Liver (tissue), 9 donors: ENCODE measurements around the gene ANKS1A. TPM values are rescaled to one million over a fixed set of nuclear protein-coding genes. Genes with fewer than 3 reads are reported as not detected.
A peak's percentile ranks its signal among the peaks of the same experiment; 100 is the strongest.

Source experiments
- DNase-seq: peaks from one replicate; pipeline ENCODE4 v3.0.0-alpha.2; 2017; ENCODE audit warnings: low spot score
- H3K27ac ChIP-seq, 2 donors: one replicate each; pipeline ENCODE4 v1.7.0; 2013; ENCODE audit warnings: inconsistent platforms in 2 of 2, low read length in 2 of 2, control low read depth in 1 of 2, low read depth in 1 of 2, mild to moderate bottlenecking in 1 of 2
- H3K27me3 ChIP-seq, 4 donors: one replicate each; pipeline versions ENCODE4 v1.6.1 to v1.7.0; 2013; ENCODE audit warnings: low read length in 3 of 4, inconsistent platforms in 1 of 4, mild to moderate bottlenecking in 1 of 4, moderate library complexity in 1 of 4; ENCODE audit not compliant: control insufficient read depth in 4 of 4, insufficient read depth in 4 of 4
- H3K36me3 ChIP-seq, 4 donors: one replicate each; pipeline versions ENCODE4 v1.6.1 to v1.7.0; 2013; ENCODE audit warnings: low read length in 3 of 4, mild to moderate bottlenecking in 3 of 4, low read depth in 1 of 4, moderate library complexity in 1 of 4; ENCODE audit not compliant: control insufficient read depth in 4 of 4, insufficient read depth in 3 of 4
- H3K4me1 ChIP-seq, 4 donors: one replicate each; pipeline versions ENCODE4 v1.6.1 to v1.7.0; 2013; ENCODE audit warnings: low read length in 3 of 4, mild to moderate bottlenecking in 3 of 4, moderate library complexity in 1 of 4; ENCODE audit not compliant: control insufficient read depth in 4 of 4, insufficient read depth in 4 of 4
- H3K4me3 ChIP-seq, 3 donors: one replicate each; pipeline versions ENCODE4 v1.6.1 to v1.7.0; 2013; ENCODE audit warnings: low read length in 3 of 3, control low read depth in 1 of 3, low read depth in 1 of 3, mild to moderate bottlenecking in 1 of 3
- H3K9ac ChIP-seq, 2 donors: one replicate each; pipeline ENCODE4 v1.7.0; 2013; ENCODE audit warnings: low read length in 2 of 2, mild to moderate bottlenecking in 2 of 2, moderate library complexity in 2 of 2, control low read depth in 1 of 2, low read depth in 1 of 2
- H3K9me3 ChIP-seq, 4 donors: one replicate each; pipeline versions ENCODE4 v1.6.1 to v1.7.0; 2013; ENCODE audit warnings: low read length in 3 of 4; ENCODE audit not compliant: control insufficient read depth in 4 of 4
- ATF3 ChIP-seq: IDR thresholded peaks from 2 replicates; pipeline ENCODE4 v1.6.1; 2016; ENCODE audit warnings: antibody characterized with exemption
- CTCF ChIP-seq: fragments of 150-350 bp; IDR thresholded peaks from 2 replicates; pipeline ENCODE4 v1.5.1; 2017; ENCODE audit warnings: improper control_type of control experiment, low read depth, low read length; ENCODE audit not compliant: missing input control
- EGR1 ChIP-seq, 2 donors: IDR thresholded peaks; 2 replicates each; pipeline ENCODE4 v1.6.1; 2016 to 2018; ENCODE audit warnings: antibody characterized with exemption in 2 of 2, low read depth in 2 of 2
- FOXA1 ChIP-seq: IDR thresholded peaks from 2 replicates; pipeline ENCODE4 v1.6.1; 2016; ENCODE audit warnings: antibody characterized with exemption
- FOXA2 ChIP-seq: IDR thresholded peaks from 2 replicates; pipeline ENCODE4 v1.6.1; 2016; ENCODE audit warnings: antibody characterized with exemption
- GABPA ChIP-seq, 2 donors: IDR thresholded peaks in 1 of 2; conservative IDR thresholded peaks in 1 of 2; 2 replicates each; pipeline ENCODE4 v1.6.1; 2016; ENCODE audit warnings: antibody characterized with exemption in 2 of 2, mild to moderate bottlenecking in 1 of 2, moderate library complexity in 1 of 2
- HNF4A ChIP-seq, 2 donors: conservative IDR thresholded peaks; 2 replicates each; pipeline ENCODE4 v1.6.1; 2016; ENCODE audit warnings: antibody characterized with exemption in 2 of 2, mild to moderate bottlenecking in 2 of 2
- HNF4G ChIP-seq: IDR thresholded peaks from 2 replicates; pipeline ENCODE4 v1.6.1; 2016; ENCODE audit warnings: antibody characterized with exemption
- NR2F2 ChIP-seq: IDR thresholded peaks from 2 replicates; pipeline ENCODE4 v1.6.1; 2016; ENCODE audit warnings: antibody characterized with exemption
- RXRA ChIP-seq, 2 donors: IDR thresholded peaks; 2 replicates each; pipeline ENCODE4 v1.6.1; 2017 to 2018; ENCODE audit warnings: antibody characterized with exemption in 2 of 2, mild to moderate bottlenecking in 1 of 2
- SP1 ChIP-seq: IDR thresholded peaks from 2 replicates; pipeline ENCODE4 v1.6.1; 2018; ENCODE audit warnings: antibody characterized with exemption, mild to moderate bottlenecking
- TAF1 ChIP-seq: conservative IDR thresholded peaks from 2 replicates; pipeline ENCODE4 v1.6.1; 2016; ENCODE audit warnings: antibody characterized with exemption, mild to moderate bottlenecking
- YY1 ChIP-seq: IDR thresholded peaks from 2 replicates; pipeline ENCODE4 v1.6.1; 2016; ENCODE audit warnings: antibody characterized with exemption, mild to moderate bottlenecking
- ZBTB33 ChIP-seq: IDR thresholded peaks from 2 replicates; pipeline ENCODE4 v1.6.1; 2016; ENCODE audit warnings: antibody characterized with exemption
- WGBS: extraction: QIAGEN DNeasy Blood & Tissue Kit; methylation state at CpG from one replicate; pipeline ENCODE4 v1.1.7; 2013; 5-methylcytosine and 5-hydroxymethylcytosine counted together
- polyA plus RNA-seq, 2 donors: library from polyadenylated mRNA; stranded (reverse) in 1 of 2; unstranded in 1 of 2; fragments of 200-250 nt in 1 of 2; fragments of >200 nt in 1 of 2; fragmentation: Nextera tagmentation in 1 of 2; extraction: Ambion mirVana in 1 of 2; gene quantifications; one replicate each; pipeline versions ENCODE4 v1.2.1 to v1.2.3, GENCODE V29; 2013 to 2015
- total RNA-seq, 2 donors: library from RNA; depleted of rRNA; stranded (reverse); fragments of >200 nt; gene quantifications; one replicate each; pipeline ENCODE4 v1.2.3, GENCODE V29; 2014
- TF ChIP-seq, protein P1 (sequence below): IDR thresholded peaks from 2 replicates; pipeline ENCODE4 v1.6.1; 2016; ENCODE audit warnings: antibody characterized with exemption
- donor health status: healthy.
- donor health status: healthy.
- donor health status: healthy.
- donor health status: healthy.
- donor health status: healthy.

The ANKS1A gene
- total and polyA plus RNA-seq, 4 donors: 4.3 to 18.7 (median 6.7) TPM

DNA sequence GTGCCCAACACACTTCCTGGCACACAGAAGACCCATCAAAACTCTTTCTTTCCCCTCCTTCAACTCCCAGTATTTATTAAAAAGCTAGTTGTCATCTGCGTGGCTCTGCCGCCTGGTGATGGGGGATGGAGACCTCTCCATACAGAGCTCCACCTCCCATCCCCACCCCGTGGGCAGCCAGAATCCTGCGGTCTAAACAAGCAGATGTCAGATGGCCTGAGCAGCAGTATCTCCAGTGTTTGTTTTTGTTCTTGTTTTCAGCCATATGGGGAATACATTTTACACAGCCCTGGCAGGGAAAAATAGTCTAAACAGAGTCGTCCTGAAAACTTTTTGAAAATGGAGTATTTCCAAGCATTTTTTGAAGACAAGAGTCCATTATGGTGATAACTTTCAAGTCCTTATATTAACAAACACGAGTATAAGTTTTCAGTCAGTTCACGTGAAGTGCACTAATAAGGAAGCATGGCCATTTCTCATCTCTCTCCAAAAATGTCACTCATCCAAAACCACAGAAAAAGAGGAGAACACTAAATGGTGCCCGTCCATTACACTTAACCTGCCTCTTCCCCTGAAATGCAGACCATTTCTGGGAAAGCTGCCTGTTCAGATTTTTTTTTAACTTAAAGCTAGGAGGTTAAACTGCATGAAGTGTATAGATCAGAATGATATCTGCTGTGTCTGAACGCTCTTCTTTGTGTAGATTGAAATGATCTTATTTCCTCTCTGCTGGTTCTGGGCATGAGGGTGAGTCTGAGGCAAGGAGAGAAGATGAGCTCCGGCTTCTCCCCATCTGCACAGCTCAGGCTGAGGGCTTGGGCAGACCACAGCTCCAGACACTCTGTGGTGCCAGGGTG is 161.1 kb downstream of the ANKS1A start:
- Histone ChIP-seq H3K36me3 (peaks cover 0 to 14% (median 4%) of the 10 kb centered on the region in 4 donors), H3K9ac (no peak overlapping the region), H3K4me1 (peaks cover 0 to 4% (median 2%) of the 10 kb centered on the region in 4 donors), H3K27ac (peak overlapping the region; percentile 25 to 79), H3K27me3 (no peaks in the 10 kb centered on the region), H3K9me3 (no peaks in the 10 kb centered on the region), H3K4me3 (no peak overlapping the region)
- TF ChIP-seq HNF4A (conservative IDR thresholded peaks at IDR 0.05): no peak
- no peak for TF ChIP-seq HNF4G
- TF ChIP-seq ATF3: no peak
- no peak for TF ChIP-seq YY1
- no peak for TF ChIP-seq NR2F2
- no peak for TF ChIP-seq FOXA1
- TF ChIP-seq TAF1: no peak
- no peak for TF ChIP-seq ZBTB33
- TF ChIP-seq RXRA (IDR thresholded peaks at IDR 0.05): no peak
- TF ChIP-seq, protein P1, sequence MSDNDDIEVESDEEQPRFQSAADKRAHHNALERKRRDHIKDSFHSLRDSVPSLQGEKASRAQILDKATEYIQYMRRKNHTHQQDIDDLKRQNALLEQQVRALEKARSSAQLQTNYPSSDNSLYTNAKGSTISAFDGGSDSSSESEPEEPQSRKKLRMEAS: no peak
- TF ChIP-seq EGR1 (IDR thresholded peaks at IDR 0.05; ENCODE audit: low read depth in 2 of 2): no peak
- TF ChIP-seq FOXA2: no peak
- no peak for TF ChIP-seq CTCF
- no peak for DNase-seq
- 73% methylated on average over 10 of the region's 10 CpGs for WGBS

GRCh38 chr6:35050757-35051330 is 161.8 kb downstream of the ANKS1A start:
- H3K4me3 ChIP-seq: no peak overlapping the region
- 88% methylated on average over 10 of the region's 10 CpGs for WGBS

More at GRCh38 chr6:35050757-35051330, 161.8 kb downstream of the ANKS1A start:
- no peak for TF ChIP-seq YY1
- TF ChIP-seq RXRA (IDR thresholded peaks at IDR 0.05): no peak
- TF ChIP-seq GABPA (IDR thresholded peaks at IDR 0.05 in 1 of 2, conservative IDR thresholded peaks at IDR 0.05 in 1 of 2): no peak
- no peak for TF ChIP-seq EGR1 (IDR thresholded peaks at IDR 0.05; ENCODE audit: low read depth in 2 of 2)
- TF ChIP-seq ATF3: no peak
- no peak for TF ChIP-seq FOXA2
- TF ChIP-seq CTCF: no peak
- no peak for TF ChIP-seq TAF1
- no peak for TF ChIP-seq SP1
- no peak for TF ChIP-seq ZBTB33
- TF ChIP-seq HNF4A (conservative IDR thresholded peaks at IDR 0.05): no peak
- DNase-seq: no peak
- Histone ChIP-seq H3K36me3 (peaks cover 0 to 14% (median 4%) of the 10 kb centered on the region in 4 donors), H3K9ac (no peak overlapping the region), H3K27me3 (no peaks in the 10 kb centered on the region), H3K9me3 (no peaks in the 10 kb centered on the region), H3K4me1 (peaks cover 0 to 3% (median 0%) of the 10 kb centered on the region in 4 donors), H3K27ac (no peak overlapping the region)
